SKM-1 (cell line): ENCODE measurements around the gene RUFY4.

Experiments used
- DNase-seq: peaks from one replicate; lab custom pipeline; 2025; ENCODE audit not compliant: unreplicated experiment; lab: John Stamatoyannopoulos, UW

The RUFY4 gene

DNA sequence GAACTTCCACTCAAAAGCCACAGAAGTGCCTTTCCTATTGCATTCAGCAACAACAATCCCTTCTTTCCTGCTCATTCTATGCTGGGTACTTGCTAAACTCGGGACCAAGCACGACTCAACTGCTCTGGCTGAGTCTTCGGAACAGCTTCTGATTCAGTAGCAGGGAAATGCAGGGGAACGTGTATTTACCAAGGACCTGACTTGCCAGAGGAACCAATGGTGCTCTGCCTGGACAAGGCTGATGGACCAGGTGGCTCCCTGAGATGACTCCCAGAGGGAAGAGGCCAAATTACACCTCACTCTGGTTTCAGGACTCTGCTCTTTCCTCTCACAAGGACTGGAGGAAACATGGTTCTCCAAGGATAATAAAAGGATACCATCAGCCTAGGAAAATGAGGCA is 69.0 kb downstream of the RUFY4 start:
- DNase-seq: no peak
